D721Med (cell line): ENCODE results near the gene RANBP9.

Source experiments
- DNase-seq: peaks from one replicate; pipeline ENCODE4 v3.0.0; 2011; ENCODE audit warnings: low spot score; ENCODE audit not compliant: insufficient read length
- FAIRE-seq: peaks from 2 replicates; lab custom pipeline; 2011; peaks lifted over from hg19 to GRCh38; lab: Jason Lieb, UNC
- CTCF ChIP-seq: IDR thresholded peaks from 2 replicates; pipeline ENCODE4 v1.5.1; 2012; ENCODE audit warnings: mild to moderate bottlenecking, control low read depth; ENCODE audit not compliant: insufficient read depth; ENCODE audit errors: missing control alignments

RANBP9 gene

GRCh38 chr6:13711733-13712598 is at the start of gene RANBP9:
RANBP9 (minus strand) TSS chr6:13711835; CDS start chr6:13711505, 330 bp downstream.
- peak; percentile 71 for DNase-seq
- no peak for TF ChIP-seq CTCF
- FAIRE-seq = no peak

- DNase-seq (no peak), FAIRE-seq (no peak)
- TF ChIP-seq CTCF = no peak
These were observed 49.0 kb upstream of the RANBP9 start for GRCh38 chr6:13760307-13761304.

- DNase-seq (no peak), FAIRE-seq (no peak)
- TF ChIP-seq CTCF = no peak
These were observed 47.4 kb upstream of the RANBP9 start for GRCh38 chr6:13759025-13759424.

- no peak for DNase-seq
- TF ChIP-seq CTCF = no peak
- FAIRE-seq = no peak
These were observed 43.0 kb upstream of the RANBP9 start for GRCh38 chr6:13754644-13755043.

- TF ChIP-seq CTCF = no peak
- DNase-seq (no peak), FAIRE-seq (no peak)
These were observed 32.1 kb upstream of the RANBP9 start for GRCh38 chr6:13743736-13744127.

- no peak for TF ChIP-seq CTCF
- DNase-seq (no peak), FAIRE-seq (no peak)
These were observed 31.5 kb upstream of the RANBP9 start for GRCh38 chr6:13742961-13743735.
